PFSK-1 (cell line): Measurements from ENCODE around the gene NHLRC2.

Experiments used
- POLR2AphosphoS5 ChIP-seq: IDR thresholded peaks from 2 replicates; pipeline ENCODE4 v1.6.1; 2012; ENCODE audit warnings: low read depth, mild to moderate bottlenecking, control low read depth, low read length, moderate library complexity
- REST ChIP-seq, 2 experiments: IDR thresholded peaks; 2 replicates each; pipeline versions ENCODE4 v1.6.1 to v1.8.0; 2011 to 2012; ENCODE audit warnings: low read depth in 2 of 2, low read length in 2 of 2, control low read depth in 1 of 2, inconsistent platforms in 1 of 2, mild to moderate bottlenecking in 1 of 2, moderate library complexity in 1 of 2; ENCODE audit not compliant: insufficient read depth in 1 of 2
- SIN3A ChIP-seq: IDR thresholded peaks from 2 replicates; pipeline ENCODE4 v1.6.1; 2012; ENCODE audit warnings: mild to moderate bottlenecking, low read length, moderate library complexity, borderline replicate concordance; ENCODE audit not compliant: insufficient read depth
- TAF1 ChIP-seq: IDR thresholded peaks from 2 replicates; pipeline ENCODE4 v1.6.1; 2012; ENCODE audit warnings: low read length, control low read depth, borderline replicate concordance; ENCODE audit not compliant: insufficient read depth

GRCh38 chr10:113819989-113820388 is 34.5 kb upstream of the NHLRC2 start:
- TF ChIP-seq TAF1: no peak
- TF ChIP-seq REST (IDR thresholded peaks at IDR 0.05; ENCODE audit: insufficient read depth in 1 of 2, low read depth in 2 of 2, low read length in 2 of 2): no peak
- TF ChIP-seq SIN3A: no peak
- TF ChIP-seq POLR2AphosphoS5: no peak
